ENCODE results near the gene KIAA1210.

DNA sequence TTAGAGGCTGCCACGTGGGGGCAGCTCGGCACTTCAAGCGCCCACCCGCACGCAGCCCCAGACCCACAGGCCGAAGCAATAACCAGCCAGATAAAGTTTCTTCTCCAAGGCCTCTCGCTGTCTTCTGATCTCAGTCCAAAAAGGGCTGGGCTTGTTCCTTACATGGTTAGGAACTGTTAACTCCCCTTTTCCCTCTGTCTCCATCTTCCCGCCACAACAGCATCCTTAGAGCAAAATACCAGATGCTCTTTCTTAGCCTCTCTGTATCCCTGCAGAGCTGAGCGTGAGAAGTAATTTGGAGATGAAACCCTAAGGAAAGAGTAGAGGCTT lies 23.4 kb upstream of the KIAA1210 start:
- TF ChIP-seq, protein P1, sequence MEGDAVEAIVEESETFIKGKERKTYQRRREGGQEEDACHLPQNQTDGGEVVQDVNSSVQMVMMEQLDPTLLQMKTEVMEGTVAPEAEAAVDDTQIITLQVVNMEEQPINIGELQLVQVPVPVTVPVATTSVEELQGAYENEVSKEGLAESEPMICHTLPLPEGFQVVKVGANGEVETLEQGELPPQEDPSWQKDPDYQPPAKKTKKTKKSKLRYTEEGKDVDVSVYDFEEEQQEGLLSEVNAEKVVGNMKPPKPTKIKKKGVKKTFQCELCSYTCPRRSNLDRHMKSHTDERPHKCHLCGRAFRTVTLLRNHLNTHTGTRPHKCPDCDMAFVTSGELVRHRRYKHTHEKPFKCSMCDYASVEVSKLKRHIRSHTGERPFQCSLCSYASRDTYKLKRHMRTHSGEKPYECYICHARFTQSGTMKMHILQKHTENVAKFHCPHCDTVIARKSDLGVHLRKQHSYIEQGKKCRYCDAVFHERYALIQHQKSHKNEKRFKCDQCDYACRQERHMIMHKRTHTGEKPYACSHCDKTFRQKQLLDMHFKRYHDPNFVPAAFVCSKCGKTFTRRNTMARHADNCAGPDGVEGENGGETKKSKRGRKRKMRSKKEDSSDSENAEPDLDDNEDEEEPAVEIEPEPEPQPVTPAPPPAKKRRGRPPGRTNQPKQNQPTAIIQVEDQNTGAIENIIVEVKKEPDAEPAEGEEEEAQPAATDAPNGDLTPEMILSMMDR (conservative IDR thresholded peaks at IDR 0.05), result no peak
- no peak for TF ChIP-seq ZFX (IDR thresholded peaks at IDR 0.05)

Measured in C4-2B (cell line).